A673 (cell line): ENCODE results near the gene LYZL6. TPM values are rescaled to one million over a fixed set of nuclear protein-coding genes. Genes with fewer than 3 reads are reported as not detected.

Experiments used
- BruUV-seq: library from RNA; stranded (reverse); fragments of 400-500 nt; replicated peaks from 2 replicates; lab custom pipeline; 2021; lab: Mats Ljungman, UMichigan
- CTCF ChIA-PET: fragments of 300-600 bp; sonication (Branson Sonifier 250); formaldehyde crosslinking; loops from one replicate; lab custom pipeline; 2022; ENCODE audit warnings: antibody characterized with exemption; lab: Charles Lee
- POLR2A ChIA-PET: fragments of 300-600 bp; sonication (Branson Sonifier 250); formaldehyde crosslinking; loops from one replicate; lab custom pipeline; 2022; ENCODE audit warnings: antibody characterized with exemption; ENCODE audit not compliant: low non-redundant PET; lab: Charles Lee
- DNase-seq: peaks from one replicate; pipeline ENCODE4 v3.0.0-alpha.2; 2015; ENCODE audit warnings: low spot score
- H3K27ac ChIP-seq: fragments of 200-600 bp; sonication (generic); 2 replicates; pipeline ENCODE4 v1.5.1; 2016; ENCODE audit warnings: mixed run types, low read depth, mild to moderate bottlenecking, mixed read lengths, antibody characterized with exemption, low read length; ENCODE audit not compliant: poor library complexity, severe bottlenecking
- H3K27me3 ChIP-seq: fragments of 200-600 bp; sonication (generic); replicated peaks from 2 replicates; pipeline ENCODE4 v1.6.1; 2017; ENCODE audit warnings: mixed run types, low read depth, mild to moderate bottlenecking, mixed read lengths, antibody characterized with exemption, low read length; ENCODE audit not compliant: insufficient read depth, poor library complexity
- H3K36me3 ChIP-seq: fragments of 200-600 bp; sonication (generic); 2 replicates; pipeline ENCODE4 v1.6.1; 2016; ENCODE audit warnings: mixed run types, mild to moderate bottlenecking, mixed read lengths, antibody characterized with exemption, low read length; ENCODE audit not compliant: insufficient read depth, poor library complexity, severe bottlenecking
- H3K4me1 ChIP-seq: fragments of 200-600 bp; sonication (generic); 2 replicates; pipeline ENCODE4 v1.6.1; 2017; ENCODE audit warnings: mixed run types, mild to moderate bottlenecking, mixed read lengths, antibody characterized with exemption, low read length; ENCODE audit not compliant: insufficient read depth, poor library complexity, severe bottlenecking
- H3K4me3 ChIP-seq: fragments of 200-600 bp; sonication (generic); 2 replicates; pipeline ENCODE4 v1.5.1; 2016; ENCODE audit warnings: low read depth, mixed run types, mild to moderate bottlenecking, mixed read lengths, low read length; ENCODE audit not compliant: poor library complexity, severe bottlenecking
- H3K9me3 ChIP-seq: fragments of 200-600 bp; sonication (generic); 2 replicates; pipeline ENCODE4 v1.6.1; 2016; ENCODE audit warnings: mixed run types, low read depth, mild to moderate bottlenecking, mixed read lengths, antibody characterized with exemption, low read length; ENCODE audit not compliant: poor library complexity, severe bottlenecking
- EZH2 ChIP-seq: fragments of 200-600 bp; sonication (generic); IDR thresholded peaks from 2 replicates; pipeline ENCODE4 v1.6.1; 2017; ENCODE audit warnings: borderline replicate concordance, low read depth, mild to moderate bottlenecking, mixed read lengths, antibody characterized with exemption, low read length; ENCODE audit not compliant: poor library complexity, severe bottlenecking
- intact Hi-C: fragments of 100-400 bp; cut with micrococcal nuclease; formaldehyde crosslinking; loops from one replicate; pipeline ENCODE4 v1.10.0; 2022; ENCODE audit not compliant: unreplicated experiment
- total RNA-seq: library from RNA; stranded (reverse); gene quantifications from 2 replicates; pipeline ENCODE4 v1.2.3, GENCODE V29; 2021
- TF ChIP-seq, protein P1 (sequence below): fragments of 300-800, 200-600 bp; sonication (generic); conservative IDR thresholded peaks from 2 replicates; pipeline ENCODE4 v1.5.1; 2017; ENCODE audit warnings: low read depth, mild to moderate bottlenecking, antibody characterized with exemption, low read length, moderate library complexity, mixed read lengths

Gene LYZL6
- total RNA-seq, 1 experiment from 2014 or later, result not detected

DNA sequence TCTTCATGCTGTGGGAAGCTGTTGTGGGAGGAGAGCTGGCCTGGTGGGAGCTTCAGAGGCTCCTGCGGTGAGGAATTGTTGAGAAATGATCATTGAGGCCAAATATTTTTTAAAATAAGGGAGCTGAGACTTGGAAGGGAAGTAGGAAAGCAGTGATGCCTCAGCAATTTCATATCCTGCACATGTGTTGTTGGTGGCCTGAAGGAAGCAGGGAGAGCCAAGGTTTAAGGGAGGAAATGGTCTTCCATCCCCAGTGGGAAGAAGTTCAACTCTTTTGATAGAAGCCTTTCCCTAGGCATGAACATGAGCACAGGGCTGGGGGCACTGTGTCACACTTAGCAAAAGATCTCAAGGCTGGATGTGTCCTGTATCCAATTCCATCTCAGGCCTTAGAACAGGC, 43.1 kb upstream of the LYZL6 start, which contains the start of gene CCL14:
CCL14 (minus strand) TSS at position 87 of the 400 bp plus-strand sequence; CDS start at position 7, 80 bp downstream.
- no TSS peak for BruUV-seq
- TF ChIP-seq, protein P1, sequence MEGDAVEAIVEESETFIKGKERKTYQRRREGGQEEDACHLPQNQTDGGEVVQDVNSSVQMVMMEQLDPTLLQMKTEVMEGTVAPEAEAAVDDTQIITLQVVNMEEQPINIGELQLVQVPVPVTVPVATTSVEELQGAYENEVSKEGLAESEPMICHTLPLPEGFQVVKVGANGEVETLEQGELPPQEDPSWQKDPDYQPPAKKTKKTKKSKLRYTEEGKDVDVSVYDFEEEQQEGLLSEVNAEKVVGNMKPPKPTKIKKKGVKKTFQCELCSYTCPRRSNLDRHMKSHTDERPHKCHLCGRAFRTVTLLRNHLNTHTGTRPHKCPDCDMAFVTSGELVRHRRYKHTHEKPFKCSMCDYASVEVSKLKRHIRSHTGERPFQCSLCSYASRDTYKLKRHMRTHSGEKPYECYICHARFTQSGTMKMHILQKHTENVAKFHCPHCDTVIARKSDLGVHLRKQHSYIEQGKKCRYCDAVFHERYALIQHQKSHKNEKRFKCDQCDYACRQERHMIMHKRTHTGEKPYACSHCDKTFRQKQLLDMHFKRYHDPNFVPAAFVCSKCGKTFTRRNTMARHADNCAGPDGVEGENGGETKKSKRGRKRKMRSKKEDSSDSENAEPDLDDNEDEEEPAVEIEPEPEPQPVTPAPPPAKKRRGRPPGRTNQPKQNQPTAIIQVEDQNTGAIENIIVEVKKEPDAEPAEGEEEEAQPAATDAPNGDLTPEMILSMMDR, result no peak
- no peak for TF ChIP-seq EZH2
- intact Hi-C loops, result no loop called here
- H3K36me3 ChIP-seq, result no peaks in the 10 kb centered on the region
- POLR2A ChIA-PET, result no interaction called here
- H3K4me3 ChIP-seq, result no peak within 1 kb of the TSS
- CTCF ChIA-PET, result no interaction called here
- no peak within 1 kb of the TSS for H3K27ac ChIP-seq
- no peaks in the 10 kb centered on the region for H3K27me3 ChIP-seq
- H3K4me1 ChIP-seq, result no peaks in the 10 kb centered on the region
- H3K9me3 ChIP-seq, result no peaks in the 10 kb centered on the region
- no peak for DNase-seq

- no peaks in the 10 kb centered on the region for H3K36me3 ChIP-seq
- H3K4me1 ChIP-seq, result no peaks in the 10 kb centered on the region
- ChIA-PET POLR2A (no interaction called here), CTCF (no interaction called here)
- no peak for TF ChIP-seq EZH2
- TF ChIP-seq, protein P1, result no peak
- no peaks in the 10 kb centered on the region for H3K27me3 ChIP-seq
- intact Hi-C loops, result no loop called here
- no peak for DNase-seq
- H3K4me3 ChIP-seq, result no peak overlapping the region
- no peak overlapping the region for H3K27ac ChIP-seq
- no TSS peak for BruUV-seq
- no peaks in the 10 kb centered on the region for H3K9me3 ChIP-seq
Observed at GRCh38 chr17:35984140-35984539, 40.6 kb upstream of the LYZL6 start.

- TF ChIP-seq, protein P1, result no peak
- no peak for TF ChIP-seq EZH2
- no TSS peak for BruUV-seq
Observed at GRCh38 chr17:35982409-35983191, 39.1 kb upstream of the LYZL6 start.

More at GRCh38 chr17:35982409-35983191, 39.1 kb upstream of the LYZL6 start:
- intact Hi-C loops, result no loop called here
- CTCF ChIA-PET, result no interaction called here
- no peak overlapping the region for H3K4me3 ChIP-seq
- no peaks in the 10 kb centered on the region for H3K4me1 ChIP-seq
- no peaks in the 10 kb centered on the region for H3K36me3 ChIP-seq
- no peaks in the 10 kb centered on the region for H3K9me3 ChIP-seq
- POLR2A ChIA-PET, result no interaction called here
- no peak for DNase-seq
- no peaks in the 10 kb centered on the region for H3K27me3 ChIP-seq
- H3K27ac ChIP-seq, result no peak overlapping the region
